ENCODE data around the gene SNX15. TPM values are rescaled to one million over a fixed set of nuclear protein-coding genes. Genes with fewer than 3 reads are reported as not detected.

The SNX15 gene
- total and polyA plus RNA-seq, 10 donors, result 10.8 to 21.6 (median 17.1) TPM

DNA sequence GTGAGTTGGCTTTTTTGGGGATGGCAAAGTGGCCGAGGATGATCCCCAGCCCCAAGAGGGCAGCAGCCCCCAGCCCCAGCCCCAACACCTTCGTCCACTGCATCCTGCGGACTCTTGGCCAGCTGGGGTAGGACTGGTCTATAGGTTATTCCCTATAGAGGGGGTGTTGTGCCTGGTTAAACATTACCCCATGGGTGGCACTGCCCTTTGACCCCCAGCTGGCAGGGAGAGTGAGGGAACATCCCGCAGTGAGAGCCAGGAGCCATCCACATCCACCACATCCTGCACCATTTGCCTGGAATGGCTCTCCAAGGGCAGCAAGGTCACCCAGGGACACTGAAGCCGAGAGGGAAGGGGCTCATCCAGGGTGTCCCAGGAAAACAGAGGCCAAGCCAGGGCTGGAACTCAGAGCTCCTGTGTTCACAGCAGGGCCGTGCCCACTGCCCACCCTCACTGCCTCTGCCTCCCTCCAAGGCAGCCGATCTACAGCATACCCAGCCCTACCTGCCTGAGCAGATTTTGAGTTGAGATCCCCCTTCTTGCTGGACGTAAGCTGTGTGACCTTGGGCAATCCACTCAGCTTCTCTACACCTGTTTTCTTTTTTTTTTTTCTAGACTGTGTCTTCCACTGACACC lies 31.3 kb downstream of the SNX15 start, which contains the start of gene NAALADL1:
NAALADL1 (minus strand) TSS at position 135 of the 636 bp plus-strand sequence; CDS start at position 103, 32 bp downstream.
- WGBS, 5 donors, result 68 to 94% (median 86%) methylated on average over 4 to 8 of the region's 8 CpGs
- Histone ChIP-seq H3K27me3 (replicated peaks in 1 of 7) (no peaks in the 10 kb centered on the region), H3K4me1 (peaks cover 0 to 9% (median 6%) of the 10 kb centered on the region in 6 donors), H3K4me3 (no peak within 1 kb of the TSS), H3K36me3 (no peaks in the 10 kb centered on the region), H3K27ac (no peak within 1 kb of the TSS), H3K9me3 (no peaks in the 10 kb centered on the region)
- no peak for DNase-seq
- intact Hi-C loops (cut with DNase I; ENCODE audit: low total_unique reads), result no loop called here
- no peak for TF ChIP-seq POLR2AphosphoS5 (IDR thresholded peaks at IDR 0.05)

DNA sequence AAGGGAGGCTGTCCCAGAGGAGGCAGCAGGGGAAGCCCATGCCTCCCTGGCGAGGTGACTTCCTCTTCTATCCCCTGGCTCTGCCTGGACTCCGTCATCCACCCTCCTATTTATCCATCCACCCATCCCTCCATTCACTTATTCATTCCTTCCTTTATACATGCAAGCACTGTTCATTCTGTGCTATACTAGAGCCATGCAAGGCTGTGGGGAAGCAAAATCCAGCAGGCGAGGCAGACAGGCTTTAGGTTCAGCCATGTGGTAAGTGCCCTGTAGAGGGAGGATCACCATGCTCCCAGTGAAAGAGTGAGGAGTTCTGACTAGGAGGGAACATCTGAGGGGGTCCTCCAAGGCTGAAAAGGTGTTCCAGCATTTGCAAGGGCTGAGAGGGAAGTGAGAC lies 32.3 kb downstream of the SNX15 start:
- H3K27ac ChIP-seq, result no peak overlapping the region
- H3K4me3 ChIP-seq, result no peak overlapping the region
- no peaks in the 10 kb centered on the region for H3K4me1 ChIP-seq
- H3K9me3 ChIP-seq, result no peaks in the 10 kb centered on the region
- TF ChIP-seq POLR2AphosphoS5 (IDR thresholded peaks at IDR 0.05) (no peak), POLR2A (IDR thresholded peaks at IDR 0.05) (no peak)
- TF ChIP-seq, protein P1, sequence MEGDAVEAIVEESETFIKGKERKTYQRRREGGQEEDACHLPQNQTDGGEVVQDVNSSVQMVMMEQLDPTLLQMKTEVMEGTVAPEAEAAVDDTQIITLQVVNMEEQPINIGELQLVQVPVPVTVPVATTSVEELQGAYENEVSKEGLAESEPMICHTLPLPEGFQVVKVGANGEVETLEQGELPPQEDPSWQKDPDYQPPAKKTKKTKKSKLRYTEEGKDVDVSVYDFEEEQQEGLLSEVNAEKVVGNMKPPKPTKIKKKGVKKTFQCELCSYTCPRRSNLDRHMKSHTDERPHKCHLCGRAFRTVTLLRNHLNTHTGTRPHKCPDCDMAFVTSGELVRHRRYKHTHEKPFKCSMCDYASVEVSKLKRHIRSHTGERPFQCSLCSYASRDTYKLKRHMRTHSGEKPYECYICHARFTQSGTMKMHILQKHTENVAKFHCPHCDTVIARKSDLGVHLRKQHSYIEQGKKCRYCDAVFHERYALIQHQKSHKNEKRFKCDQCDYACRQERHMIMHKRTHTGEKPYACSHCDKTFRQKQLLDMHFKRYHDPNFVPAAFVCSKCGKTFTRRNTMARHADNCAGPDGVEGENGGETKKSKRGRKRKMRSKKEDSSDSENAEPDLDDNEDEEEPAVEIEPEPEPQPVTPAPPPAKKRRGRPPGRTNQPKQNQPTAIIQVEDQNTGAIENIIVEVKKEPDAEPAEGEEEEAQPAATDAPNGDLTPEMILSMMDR (IDR thresholded peaks at IDR 0.05 in 8 of 11, conservative IDR thresholded peaks at IDR 0.05 in 3 of 11), result no peak
- intact Hi-C loops (cut with DNase I; ENCODE audit: low total_unique reads), result no loop called here
- H3K36me3 ChIP-seq, result no peaks in the 10 kb centered on the region
- DNase-seq, result no peak
- WGBS, 5 donors, result 44 to 61% (median 59%) methylated on average over 3 of the region's 3 CpGs
- H3K27me3 ChIP-seq (replicated peaks in 1 of 7), result no peaks in the 10 kb centered on the region

DNA sequence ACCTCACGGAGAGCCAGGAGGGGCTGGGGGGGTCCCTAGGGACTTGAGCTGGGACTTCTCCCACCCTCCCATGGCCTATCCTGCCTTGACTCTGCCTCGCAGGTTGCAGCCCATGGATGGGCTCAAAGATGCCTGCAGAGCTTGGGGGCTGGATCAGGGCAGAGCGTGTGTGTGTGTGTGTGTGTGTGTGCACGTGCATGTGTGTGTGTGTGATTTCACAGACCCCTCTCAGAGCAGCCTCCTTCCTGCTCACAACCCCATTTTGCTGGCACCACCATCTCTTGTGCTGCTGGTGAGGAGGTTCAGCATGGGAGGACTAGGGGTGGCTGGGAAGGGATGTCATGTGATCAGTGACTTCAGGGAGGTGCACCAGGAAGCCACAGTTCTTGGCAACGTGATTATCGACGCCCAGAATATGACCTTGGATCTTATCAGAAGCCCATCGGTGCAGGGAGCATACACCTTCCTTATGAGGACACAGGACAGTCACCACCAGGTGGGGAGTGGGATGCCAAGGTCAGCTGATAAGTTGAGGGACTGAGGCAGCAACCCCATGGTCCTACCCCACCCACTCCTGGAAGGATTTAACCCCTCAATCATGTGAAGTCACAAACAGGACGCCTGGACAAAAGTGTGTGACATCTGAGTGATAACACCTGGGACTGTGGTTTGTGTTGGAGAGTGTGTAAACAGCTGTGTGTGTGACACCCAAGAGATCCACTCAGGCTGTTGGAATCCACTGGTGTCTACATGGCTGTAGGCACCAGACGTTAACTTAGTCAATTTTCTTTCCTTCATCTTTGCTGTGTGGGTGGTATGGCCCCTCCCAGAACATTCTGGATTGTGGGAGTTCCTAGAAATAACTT lies 33.0 kb downstream of the SNX15 start:
- intact Hi-C loops (cut with DNase I; ENCODE audit: low total_unique reads), result no loop called here
- no peak overlapping the region for H3K27ac ChIP-seq
- no peaks in the 10 kb centered on the region for H3K9me3 ChIP-seq
- no peaks in the 10 kb centered on the region for H3K36me3 ChIP-seq
- 50 to 68% (median 56%) methylated on average over 8 to 10 of the region's 10 CpGs for WGBS, 5 donors
- H3K4me3 ChIP-seq, result no peak overlapping the region
- no peak for TF ChIP-seq POLR2AphosphoS5 (IDR thresholded peaks at IDR 0.05)
- no peak for TF ChIP-seq POLR2A (IDR thresholded peaks at IDR 0.05)
- TF ChIP-seq, protein P1 (IDR thresholded peaks at IDR 0.05 in 8 of 11, conservative IDR thresholded peaks at IDR 0.05 in 3 of 11), result no peak
- H3K4me1 ChIP-seq, result no peaks in the 10 kb centered on the region
- DNase-seq, result no peak
- H3K27me3 ChIP-seq (replicated peaks in 1 of 7), result no peaks in the 10 kb centered on the region

DNA sequence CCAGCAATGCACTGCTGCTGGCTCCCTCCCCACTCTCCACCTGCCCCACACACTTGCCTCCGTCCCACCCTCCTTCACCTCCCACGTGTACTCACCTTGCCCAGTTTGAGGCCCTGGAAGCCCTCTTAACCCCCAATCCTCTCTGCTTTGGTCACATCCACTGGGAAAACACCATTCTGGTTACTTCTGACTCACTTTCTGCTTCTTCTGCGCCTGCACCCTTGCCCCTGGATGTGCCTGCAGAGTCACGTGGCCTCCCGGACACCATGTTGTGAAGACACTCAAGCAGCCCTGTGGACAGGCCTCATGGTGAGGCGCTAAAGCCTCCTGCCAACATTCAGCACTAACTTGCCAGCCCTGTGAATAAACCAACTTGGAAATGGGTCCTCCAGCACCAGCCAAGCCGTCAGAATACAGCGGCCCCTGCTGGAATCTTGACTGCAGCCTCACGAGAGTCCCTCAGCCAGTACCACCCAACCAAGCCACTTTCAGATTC lies 33.7 kb downstream of the SNX15 start:
- no peaks in the 10 kb centered on the region for H3K4me1 ChIP-seq
- WGBS, 5 donors, result 75 to 91% (median 80%) methylated on average over 9 of the region's 9 CpGs
- H3K27ac ChIP-seq, result no peak overlapping the region
- H3K27me3 ChIP-seq (replicated peaks in 1 of 7), result no peaks in the 10 kb centered on the region
- H3K36me3 ChIP-seq, result no peaks in the 10 kb centered on the region
- intact Hi-C loops (cut with DNase I; ENCODE audit: low total_unique reads), result no loop called here
- H3K9me3 ChIP-seq, result no peaks in the 10 kb centered on the region
- TF ChIP-seq POLR2A (IDR thresholded peaks at IDR 0.05) (no peak), POLR2AphosphoS5 (IDR thresholded peaks at IDR 0.05) (no peak)
- TF ChIP-seq, protein P1 (IDR thresholded peaks at IDR 0.05 in 8 of 11, conservative IDR thresholded peaks at IDR 0.05 in 3 of 11), result no peak
- DNase-seq, result no peak
- H3K4me3 ChIP-seq, result no peak overlapping the region
